A549 (cell line): ENCODE measurements around the gene PDE10A.

Source experiments
- CEBPB ChIP-seq, 2 experiments: fragments of >200 bp in 1 of 2; sonication (Bioruptor Twin) in 1 of 2; formaldehyde crosslinking in 1 of 2; IDR thresholded peaks; 2 replicates each; pipeline ENCODE4 v1.6.1; 2012 to 2016
- JUN ChIP-seq, 2 experiments: fragments of >200 bp; sonication (Bioruptor Twin); formaldehyde crosslinking; IDR thresholded peaks; 2 replicates in 1 of 2; 3 replicates in 1 of 2; pipeline ENCODE4 v1.6.1; 2016 to 2017
- PHF8 ChIP-seq: fragments of 200-600 bp; sonication (generic); IDR thresholded peaks from 2 replicates; pipeline ENCODE4 v1.6.1; 2016; ENCODE audit warnings: low read depth, mild to moderate bottlenecking, antibody characterized with exemption, moderate library complexity, borderline replicate concordance
- POLR2A ChIP-seq: IDR thresholded peaks from 2 replicates; pipeline ENCODE4 v1.6.1; 2012; ENCODE audit warnings: mild to moderate bottlenecking, low read length

GRCh38 chr6:165571068-165571682, 91.9 kb downstream of the PDE10A start:
- TF ChIP-seq PHF8 (no peak), CEBPB (IDR thresholded peaks at IDR 0.05) (no peak), JUN (IDR thresholded peaks at IDR 0.05) (no peak), POLR2A (no peak)
